Loucy (cell line): Measurements from ENCODE around the gene SCMH1.

Experiments used
- CTCF ChIP-seq: fragments of 200-600 bp; sonication (generic); conservative IDR thresholded peaks from 2 replicates; pipeline ENCODE4 v1.5.1; 2014; ENCODE audit warnings: mild to moderate bottlenecking, antibody characterized with exemption, low read length
- EZH2phosphoT487 ChIP-seq: fragments of 200-600 bp; IDR thresholded peaks from 2 replicates; pipeline ENCODE4 v1.6.1; 2018; ENCODE audit warnings: antibody characterized with exemption, mild to moderate bottlenecking, moderate library complexity, borderline replicate concordance

- no peak for TF ChIP-seq CTCF
- TF ChIP-seq EZH2phosphoT487, result no peak
These were observed 264.4 kb downstream of the SCMH1 start for GRCh38 chr1:40977716-40978115.
